Activated T-cell treated with anti-CD3 and anti-CD28 coated beads for 4 hours (primary cell): ENCODE measurements around the gene METAP2.
"Not testable (repeated sequence)": the region's sequence is repeated elsewhere in the genome, so short reads cannot be mapped to it uniquely, and the experiment has no call there.

ENCODE experiments used
- DNase-seq: peaks from one replicate; pipeline ENCODE4 v3.0.0-alpha.2; 2020

The METAP2 gene

DNA sequence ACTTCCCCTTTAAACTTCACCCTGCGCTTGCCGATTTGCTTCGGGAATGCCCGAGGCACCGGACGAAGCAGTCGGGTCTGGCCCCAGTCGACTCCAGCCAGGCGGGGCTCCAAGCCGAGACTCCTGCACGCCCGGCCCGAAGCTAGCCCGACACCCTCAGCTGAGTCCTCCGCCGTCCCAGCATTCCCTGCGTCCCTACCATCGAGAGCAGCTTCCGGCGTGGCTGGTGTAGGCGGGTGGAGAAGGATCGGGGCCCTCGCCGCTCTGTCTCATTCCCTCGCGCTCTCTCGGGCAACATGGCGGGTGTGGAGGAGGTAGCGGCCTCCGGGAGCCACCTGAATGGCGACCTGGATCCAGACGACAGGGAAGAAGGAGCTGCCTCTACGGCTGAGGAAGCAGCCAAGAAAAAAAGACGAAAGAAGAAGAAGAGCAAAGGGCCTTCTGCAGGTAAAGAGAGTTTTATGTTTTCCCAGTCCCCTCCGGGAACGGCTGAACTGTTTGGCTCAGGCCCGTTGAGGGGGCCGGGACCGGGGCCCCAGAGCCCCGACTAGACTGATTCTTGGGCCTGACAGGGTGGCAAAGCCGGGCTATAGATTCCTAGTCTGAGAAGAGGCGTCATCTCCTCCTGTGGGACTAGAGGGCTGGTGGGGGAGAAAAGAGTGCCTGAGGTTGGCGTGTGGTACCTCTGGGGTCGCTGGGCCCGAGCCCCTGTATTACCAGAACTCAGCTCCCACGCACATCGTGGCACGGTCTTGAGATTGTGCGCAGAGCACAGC, at the start of gene METAP2:
Gene METAP2 (plus strand): TSS at position 269 of the 776 bp plus-strand sequence. CDS start 28 bp downstream, at position 297.
- DNase-seq, result peak; percentile 91

DNA sequence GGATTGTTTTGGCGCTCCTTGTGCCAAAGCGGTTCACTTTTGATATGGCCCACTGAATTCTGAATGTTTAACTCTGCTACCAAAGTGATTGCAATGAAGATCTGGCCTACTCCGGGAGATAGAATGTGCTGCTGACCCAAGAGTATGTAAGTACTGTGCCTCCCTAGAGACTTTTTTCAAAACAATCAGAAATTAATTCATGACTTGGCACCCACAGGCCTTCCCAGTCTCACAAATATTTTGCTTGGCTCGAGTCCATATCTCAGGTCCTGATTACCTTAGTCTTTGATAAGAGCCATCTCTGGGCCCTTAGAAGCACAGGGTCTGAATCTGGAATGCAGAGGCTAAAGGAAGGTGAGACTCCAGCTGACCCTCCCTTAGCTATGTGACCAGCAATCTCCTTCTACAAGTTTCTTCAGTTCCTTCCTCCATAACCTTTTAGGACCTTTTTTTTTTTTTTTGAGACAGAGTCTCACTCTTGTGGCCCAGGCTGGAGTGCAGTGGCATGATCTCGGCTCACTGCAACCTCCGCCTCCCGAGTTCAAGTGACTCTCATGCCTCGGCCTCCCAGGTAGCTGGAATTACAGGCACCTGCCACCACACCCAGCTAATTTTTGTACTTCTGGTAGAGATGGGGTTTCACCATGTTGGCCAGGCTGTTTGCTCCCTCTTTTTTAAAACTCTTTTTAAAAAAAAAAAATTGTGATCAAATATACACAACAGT, 49.5 kb upstream of the METAP2 start:
- DNase-seq, result no peak

DNA sequence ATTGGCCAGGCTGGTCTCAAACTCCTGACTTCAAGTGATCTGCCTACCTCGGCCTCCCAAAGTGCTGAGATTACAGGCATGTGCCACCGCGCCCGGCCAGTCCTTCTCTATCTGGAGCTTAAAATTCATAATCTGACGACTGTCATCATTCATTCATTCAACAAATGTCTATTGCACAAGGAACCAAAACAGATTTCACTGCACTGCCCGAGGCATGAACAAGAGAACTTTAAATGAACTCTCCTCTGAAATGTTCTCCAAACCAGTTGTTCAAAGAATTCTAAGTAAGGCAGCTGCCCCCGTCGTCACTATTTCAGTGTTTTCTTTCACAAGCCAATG, 44.8 kb upstream of the METAP2 start:
- no peak for DNase-seq

- DNase-seq, result no peak
Measured at GRCh38 chr12:95431120-95431519, 42.8 kb upstream of the METAP2 start.

DNA sequence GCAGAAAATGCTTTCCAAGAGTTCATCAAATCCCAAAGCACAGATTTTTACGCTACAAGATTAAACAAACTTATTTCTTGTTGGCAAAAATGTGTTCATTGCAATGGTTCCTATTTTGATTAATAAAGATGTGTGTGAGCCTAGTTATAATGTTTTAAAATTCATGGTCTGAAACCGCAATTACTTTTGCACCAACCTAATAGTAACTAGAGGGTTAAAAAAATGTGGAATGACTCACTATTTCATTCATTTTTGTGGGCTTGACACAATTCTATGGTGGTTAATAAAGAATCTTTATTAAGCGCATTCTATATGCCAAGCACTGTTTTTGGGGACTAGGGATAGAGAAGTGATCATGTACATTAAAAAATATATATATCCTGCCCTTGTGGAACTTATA, 38.6 kb upstream of the METAP2 start:
- no peak for DNase-seq

DNA sequence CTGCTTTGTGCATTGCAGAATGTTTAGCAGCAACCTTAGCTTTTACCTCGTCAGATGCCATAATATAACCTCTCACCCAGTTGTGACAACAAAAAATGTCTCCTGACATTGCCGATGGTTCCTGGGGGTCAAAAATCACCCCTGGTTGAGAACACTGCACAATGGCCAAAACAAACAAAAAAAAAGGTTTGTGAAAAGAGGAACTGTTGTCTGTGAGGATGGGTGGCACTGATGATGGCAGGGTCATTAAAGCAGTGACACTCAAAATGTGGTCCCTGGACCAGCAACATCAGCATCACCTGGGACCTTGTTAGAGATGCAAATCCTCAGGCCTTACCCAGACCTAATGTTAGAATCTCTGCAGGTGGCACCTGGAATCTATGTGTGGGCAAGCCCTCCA, 36.4 kb upstream of the METAP2 start:
- no peak for DNase-seq

DNA sequence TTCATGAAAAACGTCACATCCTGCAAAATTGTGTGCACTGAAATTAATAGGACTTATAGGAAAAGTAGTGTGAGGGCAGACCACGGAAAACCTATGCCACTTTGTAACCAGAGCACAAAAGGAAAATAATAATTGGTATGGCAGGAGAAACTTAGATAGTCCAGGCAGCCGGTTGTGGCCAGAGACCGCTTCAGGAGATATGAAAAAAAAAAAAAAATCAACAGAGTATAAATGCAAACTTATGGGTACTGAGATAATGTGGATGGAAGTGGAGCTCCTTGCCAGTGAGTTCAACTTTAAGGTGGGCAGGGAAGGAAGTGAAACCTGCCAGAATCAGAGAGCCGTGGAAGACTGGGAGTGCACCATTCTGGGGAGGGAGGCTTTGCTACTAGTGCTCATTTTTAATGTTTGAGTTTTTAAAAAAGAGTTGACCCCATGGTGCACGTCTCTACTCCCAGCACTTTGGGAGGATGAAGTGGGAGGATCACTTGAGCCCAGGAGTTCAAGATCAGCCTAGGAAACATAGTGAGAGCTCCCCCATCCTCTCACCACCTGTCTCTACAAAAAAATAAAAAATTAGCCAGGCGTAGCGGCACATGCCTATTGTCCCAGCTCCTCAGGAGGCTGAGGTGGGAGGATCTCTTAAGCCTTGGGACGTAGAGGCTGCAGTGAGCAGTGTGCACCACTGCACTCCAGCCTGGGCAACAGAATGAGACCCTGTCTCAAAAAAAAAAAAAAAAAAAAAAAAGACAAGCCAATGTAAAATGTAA, 34.3 kb upstream of the METAP2 start:
- no peak for DNase-seq

DNA sequence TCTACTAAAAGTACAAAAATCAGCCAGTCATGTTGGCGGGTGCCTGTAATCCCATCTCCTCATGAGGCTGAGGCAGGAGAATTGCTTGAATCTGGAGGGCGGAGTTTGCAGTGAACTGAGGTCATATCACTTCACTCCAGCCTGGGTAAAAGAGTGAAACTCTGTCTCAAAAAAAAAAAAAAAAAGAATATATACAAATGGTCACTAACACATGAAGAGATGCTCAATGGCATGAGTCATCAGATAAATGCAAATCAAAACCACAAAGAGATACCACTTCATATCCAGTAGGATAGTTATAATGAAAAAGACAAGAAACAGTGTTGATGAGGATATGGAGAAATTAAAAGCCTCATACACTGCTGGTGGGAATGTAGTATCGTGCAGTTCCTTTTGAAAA, 33.6 kb upstream of the METAP2 start:
- DNase-seq, result no peak

DNA sequence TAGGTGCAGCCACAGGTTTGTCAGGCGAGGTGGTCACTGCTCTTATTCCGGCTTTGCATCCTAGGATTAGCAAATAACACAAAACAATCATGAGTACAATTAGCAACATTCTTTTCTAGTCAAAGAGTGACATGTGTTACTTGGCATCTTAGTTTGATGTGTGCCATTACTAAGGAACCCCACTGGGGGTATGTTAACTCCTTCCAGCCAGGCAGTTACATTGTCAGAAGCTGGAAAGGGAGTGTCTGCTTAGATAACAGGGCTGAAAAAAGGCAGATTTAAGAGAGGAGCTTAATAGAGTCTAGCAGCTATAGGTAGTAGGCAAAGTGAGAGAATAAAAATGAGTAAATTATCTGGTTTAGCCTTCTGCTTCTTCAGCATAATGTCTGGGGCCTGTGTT, 30.5 kb upstream of the METAP2 start:
- DNase-seq, result no peak

DNA sequence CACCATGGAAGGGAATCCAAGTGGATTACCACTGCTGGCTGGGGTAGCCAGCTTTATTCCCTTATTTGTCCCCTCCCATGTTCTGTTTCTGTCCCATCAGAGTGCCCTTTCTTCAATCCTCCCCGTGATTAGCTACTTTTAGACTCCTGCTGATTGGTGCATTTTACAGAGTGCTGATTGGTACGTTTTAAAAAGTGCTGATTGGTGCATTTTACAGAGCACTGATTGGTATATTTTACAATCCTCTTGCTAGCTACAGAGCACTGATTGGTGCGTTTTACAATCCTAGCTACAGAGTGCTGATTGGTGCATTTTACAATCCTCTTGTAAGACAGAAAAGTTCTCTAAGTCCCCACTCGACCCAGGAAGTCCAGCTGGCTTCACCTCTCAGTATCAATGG, 28.9 kb upstream of the METAP2 start:
- DNase-seq, result not testable (repeated sequence)

DNA sequence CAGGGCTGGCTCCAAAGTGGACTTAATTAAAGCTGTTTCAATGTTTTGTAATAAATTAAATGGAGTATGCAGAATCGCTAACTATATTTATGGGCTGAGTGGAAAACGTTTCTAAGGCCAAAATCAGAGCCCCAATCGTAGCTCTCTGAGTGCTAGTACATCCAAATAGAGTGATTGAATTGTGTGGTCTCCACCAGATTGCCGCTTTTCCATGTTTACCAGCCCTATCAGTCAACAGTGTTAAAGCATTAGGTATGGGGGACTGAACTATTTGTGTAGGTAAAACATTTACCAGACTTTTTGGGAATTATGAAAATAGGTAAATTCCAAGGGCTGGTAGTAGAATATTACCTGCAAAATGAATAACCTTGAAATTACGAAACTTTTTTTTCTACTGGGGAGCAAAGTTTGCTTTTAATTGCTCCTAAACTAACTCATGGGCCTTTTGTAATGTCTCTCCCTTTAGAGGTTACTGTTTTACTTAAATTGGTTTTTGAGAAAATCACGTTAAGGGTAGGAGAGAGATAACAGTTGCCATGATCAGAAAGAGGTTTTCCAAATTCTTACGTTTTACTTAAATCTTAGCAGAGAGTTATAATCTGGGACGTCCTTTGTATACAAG, 28.0 kb upstream of the METAP2 start:
- no peak for DNase-seq

DNA sequence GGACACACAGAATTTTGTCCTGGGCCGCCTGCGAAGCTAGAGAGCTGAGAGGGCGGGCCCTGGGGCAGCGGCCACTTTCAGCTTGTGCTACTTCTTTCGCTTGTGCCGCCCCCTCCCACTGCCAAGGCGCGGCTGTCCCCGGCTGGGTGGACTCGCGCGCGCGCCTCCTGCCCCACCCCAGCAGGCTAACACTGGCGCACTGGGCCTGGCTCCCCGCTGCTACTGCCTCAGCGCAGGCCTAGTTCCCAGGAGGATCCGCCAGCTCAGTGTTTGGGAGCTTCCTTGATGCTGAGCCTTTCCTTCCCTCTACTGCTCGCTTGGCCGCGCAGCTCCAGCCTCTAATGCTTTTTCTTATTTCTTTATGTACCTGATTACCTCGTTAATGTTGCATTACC, 27.4 kb upstream of the METAP2 start:
- no peak for DNase-seq

DNA sequence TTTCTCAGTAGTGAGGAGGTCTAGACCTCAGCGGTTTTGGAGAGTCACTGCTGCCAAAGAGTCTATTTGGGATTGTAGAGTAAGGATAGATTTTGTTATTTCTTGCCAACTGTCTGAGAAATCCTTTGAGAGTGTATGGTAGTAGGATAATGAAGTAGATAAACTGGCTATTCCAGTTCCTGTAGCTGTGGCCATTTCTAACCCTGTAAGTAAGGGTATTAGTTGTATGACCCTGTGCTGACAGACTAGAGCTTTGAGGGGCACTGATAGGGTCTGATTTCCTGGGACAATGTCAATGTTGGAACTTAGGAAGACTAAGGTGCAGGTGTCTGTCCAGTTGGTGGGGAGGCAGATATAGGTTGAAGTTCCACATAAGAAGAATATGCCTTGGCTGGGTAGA, 24.3 kb upstream of the METAP2 start:
- DNase-seq, result not testable (repeated sequence)

- not testable (repeated sequence) for DNase-seq
Measured at GRCh38 chr12:95452501-95452900, 21.5 kb upstream of the METAP2 start.

GRCh38 chr12:95453881-95454280, 20.1 kb upstream of the METAP2 start:
- DNase-seq, result not testable (repeated sequence)

GRCh38 chr12:95454780-95455215, 19.2 kb upstream of the METAP2 start:
- DNase-seq, result not testable (repeated sequence)

DNA sequence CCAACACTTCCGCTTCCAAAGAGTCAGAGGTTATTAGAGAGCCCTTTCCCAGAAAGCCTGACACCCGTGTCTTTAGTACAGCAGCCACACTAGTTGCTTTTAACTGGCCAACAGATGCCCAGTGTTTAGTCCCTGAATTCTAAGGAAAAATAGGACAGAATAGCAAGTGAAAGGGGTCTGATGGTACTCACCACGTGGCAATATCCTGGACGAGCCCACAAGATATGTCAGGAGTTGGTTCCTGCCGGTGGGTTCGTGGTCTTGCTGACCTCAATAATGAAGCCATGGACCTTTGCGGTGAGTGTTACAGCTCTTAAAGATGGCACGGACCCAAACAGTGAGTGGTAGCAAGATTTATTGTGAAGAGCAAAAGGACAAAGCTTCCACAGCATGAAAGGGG, 16.3 kb upstream of the METAP2 start:
- not testable (repeated sequence) for DNase-seq

DNA sequence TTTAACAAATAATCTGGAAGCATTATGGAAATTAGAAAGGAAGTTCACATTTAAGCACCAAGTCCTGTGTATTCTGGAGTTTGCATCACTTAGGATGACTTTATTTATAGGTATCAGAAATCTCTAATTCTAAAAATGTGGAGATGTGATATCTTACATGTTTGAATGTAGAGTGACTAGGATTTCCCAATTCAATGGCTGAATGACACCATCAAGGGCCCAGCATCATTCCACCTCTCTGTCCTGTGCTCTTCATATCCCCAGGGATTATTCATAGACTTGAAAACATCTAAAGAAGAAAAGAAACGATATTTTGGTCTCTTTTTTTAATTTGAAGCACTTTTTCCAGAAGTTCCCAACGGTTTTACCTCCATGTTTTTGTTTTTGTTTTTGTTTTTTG, 15.2 kb upstream of the METAP2 start:
- DNase-seq, result no peak

DNA sequence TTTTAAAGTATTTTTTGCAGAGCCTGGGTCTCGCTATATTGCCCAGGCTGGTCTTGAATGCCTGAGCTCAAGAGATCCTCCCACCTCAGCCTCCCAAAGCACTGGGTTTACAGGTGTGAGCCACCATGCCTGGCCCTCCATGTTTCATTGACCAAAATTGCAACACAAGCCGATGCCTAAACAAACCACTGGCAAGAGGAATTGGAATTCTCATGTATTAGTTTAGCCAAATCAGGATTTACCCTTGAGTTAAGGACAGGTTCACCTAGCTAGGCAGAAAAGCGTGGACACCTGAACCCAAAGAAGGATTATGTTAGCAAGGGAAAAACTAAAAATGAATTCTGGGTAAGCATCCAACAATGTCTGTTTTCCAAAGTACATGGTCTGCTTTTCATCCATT, 14.6 kb upstream of the METAP2 start:
- DNase-seq, result no peak

DNA sequence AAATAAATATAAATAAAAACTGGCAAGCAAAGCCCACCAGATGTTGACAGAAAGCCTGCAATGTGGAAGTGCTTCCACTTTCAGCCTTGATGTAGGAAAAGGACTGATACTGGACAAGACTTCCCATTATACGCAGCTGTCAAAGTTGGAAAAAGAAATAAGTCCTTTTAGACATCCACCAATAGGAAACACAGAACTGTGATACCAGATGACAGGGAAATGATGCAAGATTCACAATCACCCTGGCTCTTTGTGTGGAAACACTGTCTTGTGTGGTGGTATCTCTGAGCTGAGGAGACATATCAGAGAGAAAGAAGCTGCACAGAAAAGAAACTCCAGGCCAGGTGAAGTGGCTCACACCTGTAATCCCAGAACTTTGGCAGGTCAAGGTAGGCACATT, 13.8 kb upstream of the METAP2 start:
- DNase-seq, result no peak

- no peak for DNase-seq
Measured at GRCh38 chr12:95460896-95461295, 13.1 kb upstream of the METAP2 start.

DNA sequence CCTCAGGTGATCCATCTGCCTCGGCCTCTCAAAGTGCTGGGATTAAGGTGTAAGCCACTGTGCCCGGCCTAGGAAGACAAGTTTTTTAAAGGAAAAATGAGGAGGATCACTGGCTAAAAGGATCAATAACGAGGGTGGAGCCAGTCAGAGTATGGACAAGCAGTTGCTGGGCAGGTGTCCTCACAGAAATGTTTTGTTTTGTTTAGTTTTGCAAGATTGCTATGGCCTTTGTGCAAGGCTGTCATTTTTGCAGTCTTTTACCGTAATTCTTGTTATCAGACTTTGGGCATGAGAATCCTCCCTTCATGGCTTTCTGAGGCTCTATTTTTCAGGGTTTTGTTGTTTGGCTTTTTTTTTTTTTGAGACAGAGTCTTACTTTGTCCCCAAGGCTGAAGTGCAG, 11.9 kb upstream of the METAP2 start:
- DNase-seq, result no peak

- no peak for DNase-seq
Measured at GRCh38 chr12:95462551-95462950, 11.4 kb upstream of the METAP2 start.
